ENCODE measurements around the gene TUBGCP3.

The TUBGCP3 gene

GRCh38 chr13:112574416-112574815 is 13.5 kb downstream of the TUBGCP3 start:
- no peak overlapping the region for H3K4me3 ChIP-seq (replicated peaks in 1 of 2; ENCODE audit: low read depth in 2 of 2, low read length in 2 of 2)
- no peak for DNase-seq (ENCODE audit: low read depth in 2 of 2)
- TF ChIP-seq, protein P1, sequence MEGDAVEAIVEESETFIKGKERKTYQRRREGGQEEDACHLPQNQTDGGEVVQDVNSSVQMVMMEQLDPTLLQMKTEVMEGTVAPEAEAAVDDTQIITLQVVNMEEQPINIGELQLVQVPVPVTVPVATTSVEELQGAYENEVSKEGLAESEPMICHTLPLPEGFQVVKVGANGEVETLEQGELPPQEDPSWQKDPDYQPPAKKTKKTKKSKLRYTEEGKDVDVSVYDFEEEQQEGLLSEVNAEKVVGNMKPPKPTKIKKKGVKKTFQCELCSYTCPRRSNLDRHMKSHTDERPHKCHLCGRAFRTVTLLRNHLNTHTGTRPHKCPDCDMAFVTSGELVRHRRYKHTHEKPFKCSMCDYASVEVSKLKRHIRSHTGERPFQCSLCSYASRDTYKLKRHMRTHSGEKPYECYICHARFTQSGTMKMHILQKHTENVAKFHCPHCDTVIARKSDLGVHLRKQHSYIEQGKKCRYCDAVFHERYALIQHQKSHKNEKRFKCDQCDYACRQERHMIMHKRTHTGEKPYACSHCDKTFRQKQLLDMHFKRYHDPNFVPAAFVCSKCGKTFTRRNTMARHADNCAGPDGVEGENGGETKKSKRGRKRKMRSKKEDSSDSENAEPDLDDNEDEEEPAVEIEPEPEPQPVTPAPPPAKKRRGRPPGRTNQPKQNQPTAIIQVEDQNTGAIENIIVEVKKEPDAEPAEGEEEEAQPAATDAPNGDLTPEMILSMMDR (IDR thresholded peaks at IDR 0.05; ENCODE audit: low read depth, low read length), result no peak

DNA sequence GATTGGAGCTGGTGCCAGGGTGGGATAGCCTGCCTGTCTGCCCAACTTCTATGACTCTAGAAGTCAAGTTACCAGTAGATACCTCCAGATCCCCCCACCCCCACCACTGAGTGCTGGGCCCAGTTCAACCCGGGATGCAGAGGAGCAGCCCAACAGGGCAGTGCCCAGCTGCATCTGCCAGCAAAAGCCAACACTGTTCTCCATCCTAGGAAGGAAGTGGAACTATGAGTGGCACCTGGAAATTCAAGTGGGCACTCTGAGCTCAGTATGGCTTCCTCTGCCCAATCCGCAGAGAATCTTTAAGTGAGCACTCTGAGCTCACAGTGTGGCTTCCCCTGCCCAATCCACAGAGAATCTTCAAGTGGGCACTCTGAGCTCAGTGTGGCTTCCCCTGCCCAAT is 14.2 kb downstream of the TUBGCP3 start:
- TF ChIP-seq, protein P1 (IDR thresholded peaks at IDR 0.05; ENCODE audit: low read depth, low read length), result no peak
- H3K4me3 ChIP-seq (replicated peaks in 1 of 2; ENCODE audit: low read depth in 2 of 2, low read length in 2 of 2), result no peak overlapping the region
- DNase-seq (ENCODE audit: low read depth in 2 of 2), result no peak

DNA sequence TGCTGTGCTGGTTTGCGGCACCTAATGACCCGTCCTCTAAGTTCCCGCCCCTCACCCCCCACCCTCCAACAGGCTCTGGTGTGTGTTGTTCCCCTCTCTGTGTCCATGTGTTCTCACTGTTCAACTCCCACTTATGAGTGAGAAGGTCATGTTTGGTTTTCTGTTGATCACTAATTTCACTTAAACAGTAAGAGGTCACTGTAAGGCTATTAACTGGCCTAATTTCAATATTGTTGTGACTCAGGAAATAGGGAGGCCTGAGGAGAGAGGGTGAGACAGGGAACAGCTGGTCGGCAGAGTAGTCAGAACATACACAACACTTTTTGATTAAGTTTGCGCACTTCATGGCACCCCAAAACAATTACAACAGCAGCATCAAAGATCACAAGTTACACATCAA is 15.6 kb downstream of the TUBGCP3 start:
- TF ChIP-seq, protein P1 (IDR thresholded peaks at IDR 0.05; ENCODE audit: low read depth, low read length), result no peak

GRCh38 chr13:112569821-112570220 is 18.1 kb downstream of the TUBGCP3 start:
- H3K4me3 ChIP-seq (replicated peaks in 1 of 2; ENCODE audit: low read depth in 2 of 2, low read length in 2 of 2), result no peak overlapping the region
- TF ChIP-seq, protein P1 (IDR thresholded peaks at IDR 0.05; ENCODE audit: low read depth, low read length), result no peak
- no peak for DNase-seq (ENCODE audit: low read depth in 2 of 2)

More for the DNA sequence above, 15.6 kb downstream of the TUBGCP3 start:
- H3K4me3 ChIP-seq (replicated peaks in 1 of 2; ENCODE audit: low read depth in 2 of 2, low read length in 2 of 2), result no peak overlapping the region
- DNase-seq (ENCODE audit: low read depth in 2 of 2), result no peak

GRCh38 chr13:112567161-112567862 is 20.6 kb downstream of the TUBGCP3 start:
- H3K4me3 ChIP-seq (replicated peaks in 1 of 2; ENCODE audit: low read depth in 2 of 2, low read length in 2 of 2), result no peak overlapping the region
- TF ChIP-seq, protein P1 (IDR thresholded peaks at IDR 0.05; ENCODE audit: low read depth, low read length), result no peak
- no peak for DNase-seq (ENCODE audit: low read depth in 2 of 2)

GRCh38 chr13:112562786-112563383 is 25.1 kb downstream of the TUBGCP3 start:
- DNase-seq (ENCODE audit: low read depth in 2 of 2), result no peak
- TF ChIP-seq, protein P1 (IDR thresholded peaks at IDR 0.05; ENCODE audit: low read depth, low read length), result no peak
- H3K4me3 ChIP-seq (replicated peaks in 1 of 2; ENCODE audit: low read depth in 2 of 2, low read length in 2 of 2), result no peak overlapping the region

Data from cardiac fibroblast (primary cell).